ENCODE data around the gene KLRC1. TPM values are rescaled to one million over a fixed set of nuclear protein-coding genes. Genes with fewer than 3 reads are reported as not detected.
"Not testable (repeated sequence)": the region's sequence is repeated elsewhere in the genome, so short reads cannot be mapped to it uniquely, and the experiment has no call there.

KLRC1 gene
- total RNA-seq (2014; rRNA removed; shearing (Covaris generic)) = not detected in 2 replicates

DNA sequence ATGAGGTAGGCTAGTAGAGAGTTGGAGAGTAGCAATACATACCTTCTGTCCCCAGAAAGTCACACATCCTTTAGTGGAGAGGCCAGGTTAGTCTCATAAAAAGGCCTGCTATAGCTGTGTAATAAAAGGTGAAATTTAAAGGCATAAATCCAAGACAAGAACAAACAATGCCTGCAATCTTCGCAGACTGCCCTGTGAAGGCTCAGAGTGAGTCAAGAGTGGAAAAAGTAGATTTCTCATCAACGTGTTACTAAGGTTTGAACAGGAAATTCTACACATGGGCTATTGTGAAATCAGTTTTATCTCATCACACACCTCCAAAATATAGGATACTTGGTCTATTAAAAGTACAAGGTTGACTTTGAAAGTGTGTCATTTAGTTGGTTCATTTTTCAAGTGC lies at the start of gene KLRC1:
KLRC1 (minus strand) TSS at position 222 of the 400 bp plus-strand sequence. CDS start 2,221 bp downstream, outside the sequence.
- no peak for DNase-seq (ENCODE audit: low spot score)

DNA sequence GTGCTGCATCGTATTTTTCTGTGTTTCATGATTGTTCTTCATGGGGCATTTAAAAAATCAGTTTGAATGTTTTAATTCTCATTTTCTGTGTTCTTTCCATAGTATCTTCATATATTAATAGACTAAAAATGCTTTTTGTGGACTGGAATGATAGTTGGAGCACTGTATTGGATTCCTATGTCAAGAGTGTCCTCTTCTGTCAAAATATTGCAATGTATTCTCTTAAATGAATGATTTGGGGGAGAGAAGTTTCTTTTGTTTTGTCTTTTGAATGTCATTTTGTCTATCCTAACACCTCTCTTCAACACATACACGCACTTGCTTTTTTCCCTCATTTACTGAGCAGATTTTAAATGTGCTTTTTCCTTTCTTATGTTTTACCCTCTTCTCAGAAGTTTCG lies 47.9 kb upstream of the KLRC1 start:
- peak; percentile 20 for DNase-seq (ENCODE audit: low spot score)

DNA sequence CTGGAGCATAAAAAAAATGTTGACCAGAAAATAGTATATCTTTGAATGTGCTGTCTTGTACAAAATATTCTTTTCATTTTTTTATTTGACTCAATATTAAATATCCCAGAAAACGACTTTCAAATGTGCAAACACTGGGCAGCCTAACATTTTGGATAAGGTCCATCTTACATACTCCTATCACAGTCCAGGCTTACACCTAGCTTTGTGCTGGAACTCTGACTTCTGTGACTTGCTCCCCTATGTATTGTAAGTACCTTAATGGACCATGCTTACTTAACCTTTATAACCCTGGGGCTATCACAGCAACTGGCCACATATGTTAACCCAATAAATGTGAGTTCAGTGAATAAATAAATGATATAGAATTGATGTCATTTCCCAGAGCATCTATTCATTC lies 44.9 kb upstream of the KLRC1 start:
- DNase-seq (ENCODE audit: low spot score) = no peak

DNA sequence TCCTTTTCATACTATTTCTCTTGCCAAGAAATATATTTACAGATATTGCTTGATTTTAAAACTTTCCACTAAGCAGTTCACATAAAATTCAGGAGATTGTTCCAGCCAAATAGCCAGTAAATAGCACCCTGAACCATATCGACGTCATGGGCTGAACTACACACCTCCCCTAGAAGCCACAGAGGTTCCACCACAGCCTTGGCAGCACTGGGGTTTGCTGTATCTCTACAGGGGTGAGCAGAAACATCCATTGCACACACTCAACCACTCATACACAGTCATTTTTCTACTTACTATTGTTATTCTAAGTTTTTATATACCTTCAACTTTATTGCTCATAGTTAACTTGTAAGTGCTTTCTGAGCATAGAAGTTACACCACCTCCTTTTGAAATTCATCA lies 44.4 kb upstream of the KLRC1 start:
- peak; percentile 23 for DNase-seq (ENCODE audit: low spot score)

DNA sequence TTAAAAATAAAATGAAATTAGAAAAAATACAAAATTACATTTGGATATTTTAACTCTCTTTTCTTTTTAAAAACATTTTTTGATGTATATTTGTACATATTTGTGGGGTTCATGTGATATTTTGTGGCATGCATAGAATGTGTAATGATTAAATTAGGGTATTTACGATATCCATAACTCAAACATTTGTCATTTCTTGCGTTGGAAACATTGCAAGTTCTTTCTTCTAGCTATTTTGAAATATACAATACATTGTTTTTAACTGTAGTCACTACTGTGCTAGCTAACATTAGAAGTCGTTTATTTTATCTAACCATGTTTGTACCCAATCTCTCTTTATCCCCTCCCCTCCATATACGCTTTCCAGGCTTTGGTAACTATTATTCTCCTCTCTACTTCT lies 38.6 kb upstream of the KLRC1 start:
- no peak for DNase-seq (ENCODE audit: low spot score)

DNA sequence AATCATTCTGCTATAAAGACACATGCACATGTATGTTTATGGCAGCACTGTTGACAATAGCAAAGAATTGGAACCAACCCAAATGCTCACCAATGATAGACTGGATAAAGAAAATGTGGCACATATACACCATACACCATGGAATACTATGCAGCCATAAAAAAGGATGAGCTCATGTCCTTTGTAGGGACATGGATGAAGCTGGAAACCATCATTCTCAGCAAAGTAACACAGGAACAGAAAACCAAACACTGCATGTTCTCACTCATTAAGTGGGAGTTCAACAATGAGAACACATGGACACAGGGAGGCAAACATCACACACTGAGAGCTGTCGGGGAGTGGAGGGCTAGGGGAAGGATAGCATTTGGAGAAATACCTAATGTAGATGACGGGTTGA lies 34.2 kb upstream of the KLRC1 start:
- not testable (repeated sequence) for DNase-seq (ENCODE audit: low spot score)

DNA sequence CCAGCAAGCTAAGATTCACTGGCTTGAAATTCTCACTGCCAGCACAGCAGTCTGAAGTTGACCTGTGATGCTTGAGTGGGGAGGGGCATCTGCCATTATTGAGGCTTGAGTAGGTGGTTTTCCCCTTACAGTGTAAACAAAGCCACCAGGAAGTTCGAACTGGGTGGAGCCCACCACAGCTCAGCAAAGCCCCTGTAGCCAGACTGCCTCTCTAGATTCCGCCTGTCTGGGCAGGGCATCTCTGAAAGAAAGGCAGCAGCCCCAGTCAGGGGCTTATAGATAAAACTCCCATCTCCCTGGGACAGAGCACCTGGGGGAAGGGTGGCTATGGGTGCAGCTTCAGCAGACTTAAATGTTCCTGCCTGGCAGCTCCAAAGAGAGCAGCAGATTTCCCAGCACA lies 28.7 kb upstream of the KLRC1 start:
- not testable (repeated sequence) for DNase-seq (ENCODE audit: low spot score)

DNA sequence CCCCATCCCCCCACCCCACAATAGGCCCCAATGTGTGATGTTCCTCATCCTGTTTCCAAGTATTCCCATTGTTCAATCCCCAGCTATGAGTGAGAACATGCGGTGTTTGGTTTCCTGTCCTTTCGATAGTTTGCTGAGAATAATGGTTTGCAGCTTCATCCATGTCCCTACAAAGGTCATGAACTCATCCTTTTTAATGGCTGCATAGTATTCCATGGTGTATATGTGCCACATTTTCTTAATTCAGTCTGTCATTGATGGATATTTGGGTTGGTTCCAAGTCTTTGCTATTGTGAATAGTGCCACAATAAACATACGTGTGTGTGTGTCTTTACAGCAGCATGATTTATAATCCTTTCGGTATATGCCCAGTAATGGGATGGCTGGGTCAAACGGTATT lies 19.6 kb upstream of the KLRC1 start:
- not testable (repeated sequence) for DNase-seq (ENCODE audit: low spot score)

DNA sequence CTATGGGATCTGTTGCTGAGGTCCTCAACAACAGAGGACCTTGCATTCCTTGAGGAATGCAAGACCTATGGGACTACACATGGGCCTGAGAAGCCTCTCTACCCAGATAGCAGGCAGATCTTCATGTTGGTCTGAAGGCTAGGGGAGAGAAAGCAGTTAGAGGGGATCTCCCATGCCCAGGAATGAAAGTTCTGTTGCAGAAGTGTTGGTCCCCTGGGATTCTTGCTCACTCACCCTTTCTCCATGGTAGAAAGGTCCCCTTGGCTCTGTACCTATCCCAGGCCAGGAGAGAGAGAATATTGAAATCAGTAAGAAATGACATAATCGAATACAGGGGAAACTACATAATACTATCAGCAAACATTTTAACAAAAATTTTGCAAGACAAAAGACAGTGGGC lies 16.5 kb upstream of the KLRC1 start:
- DNase-seq (ENCODE audit: low spot score) = no peak

DNA sequence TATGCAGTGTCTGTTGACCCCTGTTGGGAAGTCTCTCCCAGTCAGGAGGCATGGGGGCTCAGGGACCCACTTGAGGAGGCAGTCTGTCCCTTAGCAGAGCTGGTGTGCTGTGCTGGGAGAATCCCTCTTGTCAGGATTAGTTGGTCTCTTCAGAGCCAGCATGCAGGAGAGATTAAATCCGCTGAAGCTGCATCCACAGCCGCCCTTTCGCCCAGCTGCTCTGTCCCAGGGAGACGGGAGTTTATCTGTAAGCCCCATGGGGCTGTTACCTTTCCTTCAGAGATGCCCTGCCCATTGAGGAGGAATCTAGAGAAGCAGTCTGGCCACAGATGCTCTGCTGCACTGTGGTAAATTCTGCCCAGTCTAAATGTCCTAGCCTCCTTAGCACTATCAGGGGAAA lies 13.1 kb upstream of the KLRC1 start:
- DNase-seq (ENCODE audit: low spot score) = no peak

DNA sequence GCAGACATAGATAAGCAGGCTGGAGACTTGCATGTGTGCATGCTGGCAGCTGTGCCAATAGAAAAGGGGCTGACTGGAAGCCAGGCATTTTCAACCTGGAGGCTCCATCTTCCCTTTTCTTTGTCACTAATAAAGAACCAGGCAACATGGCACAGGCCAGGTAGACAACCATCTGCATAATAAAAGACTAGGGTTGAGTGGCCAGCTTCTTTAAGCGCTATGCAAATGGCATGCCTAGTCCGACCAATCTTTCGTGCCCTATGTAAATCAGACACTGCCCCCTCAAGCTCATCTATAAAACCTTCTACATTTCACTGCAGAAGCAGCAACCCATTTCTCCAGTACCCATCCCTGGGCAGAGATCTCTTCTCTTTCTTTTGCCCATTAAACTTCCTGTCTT lies 4.6 kb upstream of the KLRC1 start:
- DNase-seq (ENCODE audit: low spot score) = no peak

DNA sequence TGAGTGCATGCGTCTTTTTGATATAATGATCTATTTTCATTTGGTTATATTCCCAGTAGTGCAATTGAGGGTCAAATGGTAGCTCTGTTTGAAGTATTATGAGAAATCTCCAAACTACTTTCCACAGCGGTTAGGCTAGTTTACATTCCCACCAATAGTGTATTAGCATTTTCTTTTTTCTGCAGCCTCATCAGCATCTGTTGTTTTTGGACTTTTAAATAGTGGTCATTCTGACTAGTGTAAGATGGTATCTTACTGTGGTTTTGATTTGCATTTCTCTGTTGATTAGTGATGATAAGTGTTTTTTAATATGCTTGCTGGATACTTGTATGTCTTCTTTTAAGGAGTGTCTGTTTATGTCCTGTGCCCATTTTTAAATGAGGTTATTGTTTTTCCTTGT lies 3.7 kb upstream of the KLRC1 start:
- DNase-seq (ENCODE audit: low spot score) = no peak

DNA sequence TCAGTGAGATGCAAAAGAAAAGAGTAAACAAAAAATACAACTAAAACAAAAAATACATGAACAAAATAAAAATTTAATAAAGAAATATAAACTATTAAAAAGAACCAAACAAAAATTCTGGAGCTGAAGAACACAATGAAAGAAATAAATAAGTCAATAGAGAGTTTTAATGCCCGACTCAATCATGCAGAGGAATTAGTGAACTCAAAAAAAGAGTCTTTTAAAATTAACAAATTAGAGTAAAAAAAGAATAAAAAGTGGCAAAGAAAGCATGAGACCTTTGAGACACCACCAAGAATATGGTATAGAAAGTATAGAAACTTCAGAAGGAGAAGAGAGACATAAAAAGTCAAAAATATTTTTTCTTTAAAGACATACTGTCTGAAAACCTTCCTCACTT lies 2.6 kb upstream of the KLRC1 start:
- DNase-seq (ENCODE audit: low spot score) = no peak

DNA sequence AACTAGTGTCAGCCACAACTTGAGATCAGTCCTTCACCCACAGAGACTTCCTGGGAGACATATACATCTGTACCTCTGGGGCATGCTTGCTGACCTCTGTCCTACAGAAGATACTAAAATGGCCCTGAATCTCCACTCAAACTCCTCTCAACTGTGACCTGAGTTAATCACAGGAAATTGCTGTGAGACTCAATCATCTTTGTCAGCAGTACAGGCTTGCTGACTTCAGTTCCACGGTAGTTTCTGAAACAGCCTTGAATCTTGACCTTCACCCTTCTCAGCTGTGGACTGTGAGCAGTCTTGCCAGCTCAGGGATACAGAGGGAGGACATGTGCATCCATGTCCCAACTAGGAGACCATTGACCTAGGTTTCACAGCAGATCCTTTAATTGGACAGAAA lies 1.4 kb upstream of the KLRC1 start:
- DNase-seq (ENCODE audit: low spot score) = no peak

DNA sequence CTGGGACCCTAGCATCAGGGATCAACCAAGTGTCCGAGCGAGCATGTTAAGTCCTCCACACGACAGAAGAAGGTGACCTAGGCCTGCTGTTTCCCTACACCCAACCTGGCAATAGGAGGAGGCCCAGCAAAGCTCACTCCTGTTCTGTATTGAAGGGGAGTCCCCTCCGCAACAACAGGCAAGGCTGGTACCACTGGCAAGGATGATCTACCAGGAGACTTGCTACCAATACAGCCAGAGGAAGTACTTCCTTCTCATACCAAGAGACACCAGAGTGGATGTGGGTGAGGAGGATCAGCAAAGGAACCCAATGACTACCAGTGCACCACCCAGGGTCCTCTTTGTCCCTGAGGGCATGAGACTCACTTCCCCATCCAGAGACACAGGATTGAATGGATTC lies 4.9 kb downstream of the KLRC1 start:
- DNase-seq (ENCODE audit: low spot score) = no peak

DNA sequence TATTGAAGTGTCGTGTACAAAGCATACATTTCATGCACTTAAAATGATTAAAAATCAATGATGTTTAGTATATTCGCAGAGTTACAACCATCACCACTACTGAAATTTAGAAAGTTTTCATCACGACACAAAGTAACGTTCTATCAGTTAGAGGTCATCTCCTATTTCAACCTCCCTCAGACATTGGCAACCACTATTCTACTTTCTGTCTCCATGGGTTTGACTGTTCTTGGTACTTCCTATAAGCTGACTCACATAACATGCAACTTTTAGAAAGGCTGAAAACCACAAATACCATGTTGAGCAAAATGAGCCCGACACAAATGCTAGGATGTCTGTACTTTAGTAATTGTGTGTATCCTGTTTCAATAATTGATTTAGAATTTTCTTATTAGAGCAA lies 7.1 kb downstream of the KLRC1 start:
- peak; percentile 33 for DNase-seq (ENCODE audit: low spot score)

DNA sequence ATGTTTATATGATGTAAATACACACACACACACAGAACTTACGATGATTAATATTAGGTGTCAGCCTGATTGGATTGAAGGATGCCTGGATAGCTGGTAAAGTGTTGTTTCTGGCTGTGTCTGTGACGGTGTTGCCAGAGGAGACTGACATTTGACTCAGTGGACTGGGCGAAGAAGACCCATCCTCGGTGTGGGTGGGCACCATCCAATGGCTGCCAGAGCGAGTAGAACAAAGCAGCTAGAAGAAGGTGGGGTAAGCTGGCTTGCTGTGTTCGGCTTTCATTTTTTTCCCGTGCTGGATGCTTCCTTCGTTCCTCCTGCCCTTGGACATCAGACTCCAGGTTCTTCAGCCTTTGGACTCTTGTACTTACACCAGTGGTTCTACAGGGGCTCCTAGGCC lies 12.0 kb downstream of the KLRC1 start:
- not testable (repeated sequence) for DNase-seq (ENCODE audit: low spot score)

DNA sequence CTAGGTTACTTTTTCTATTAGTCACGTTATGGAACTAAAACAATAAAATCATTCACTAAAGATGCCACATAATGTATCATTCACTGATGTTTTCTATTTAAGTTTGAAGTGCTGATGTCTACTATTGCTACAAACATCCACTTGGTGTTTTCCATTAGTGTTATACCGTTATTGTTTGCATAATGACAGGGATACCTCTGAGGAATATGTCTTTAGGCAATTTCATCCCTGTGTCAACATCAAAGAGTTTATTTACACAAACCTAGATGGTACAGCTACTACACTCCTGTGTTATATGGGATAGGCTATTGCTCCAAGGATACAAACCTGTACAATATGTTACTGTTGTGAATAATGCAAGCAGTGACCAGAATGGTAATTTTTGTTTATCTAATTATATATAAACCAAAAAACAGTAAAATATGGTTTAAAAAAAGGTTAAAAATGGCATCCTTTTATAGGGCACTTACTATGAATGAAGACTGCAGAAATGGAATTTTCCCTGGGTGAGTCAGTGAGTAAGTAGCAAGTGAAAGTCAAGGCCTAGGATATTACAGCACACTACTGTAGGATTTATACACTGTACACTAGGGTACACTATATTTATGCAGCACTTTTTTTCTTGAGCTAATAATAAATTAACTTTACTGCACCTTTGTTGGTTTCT lies 13.4 kb downstream of the KLRC1 start:
- DNase-seq (ENCODE audit: low spot score) = not testable (repeated sequence)

DNA sequence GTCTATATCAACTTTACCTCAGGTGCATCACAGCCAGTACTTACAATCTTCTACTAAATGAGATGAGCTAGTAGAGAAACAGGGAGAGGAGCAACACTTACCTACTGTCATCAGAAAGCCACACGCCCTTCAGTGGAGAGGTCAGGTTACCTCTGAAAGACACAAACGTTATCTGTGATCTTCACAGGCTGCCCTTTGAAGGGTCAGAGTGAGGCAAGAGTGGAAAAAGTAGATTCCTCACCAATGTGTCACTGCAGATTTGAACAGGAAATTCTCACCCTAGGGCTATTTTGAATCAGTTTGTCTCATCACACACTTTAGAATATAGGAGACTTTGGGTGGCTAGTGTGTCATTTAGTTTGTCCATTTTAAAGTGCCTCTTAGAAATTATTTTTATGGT lies 15.6 kb downstream of the KLRC1 start:
- DNase-seq (ENCODE audit: low spot score) = not testable (repeated sequence)

DNA sequence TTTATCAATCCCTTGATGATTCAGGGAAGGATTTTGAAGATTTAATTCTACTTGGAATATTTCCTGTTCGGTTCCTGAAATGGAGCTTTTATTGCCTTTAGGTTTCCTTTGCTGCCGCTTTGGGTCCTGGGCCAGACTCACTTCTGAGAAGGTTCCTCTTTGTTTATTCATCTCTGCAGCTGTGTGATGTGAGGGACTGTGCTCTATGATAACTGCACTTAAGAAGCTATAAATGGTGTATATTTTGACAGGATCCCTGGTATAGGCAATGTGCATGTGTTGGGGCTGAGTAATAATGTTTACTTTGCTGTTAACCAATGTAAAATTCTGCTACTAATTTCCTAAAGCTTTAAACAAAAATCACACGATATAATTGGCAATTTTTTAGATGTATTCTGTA lies 17.4 kb downstream of the KLRC1 start, which contains the start of gene KLRC2:
KLRC2 (minus strand) TSS at position 195 of the 400 bp plus-strand sequence; CDS start at position 171, 24 bp downstream.
- DNase-seq (ENCODE audit: low spot score) = peak; percentile 49

DNA sequence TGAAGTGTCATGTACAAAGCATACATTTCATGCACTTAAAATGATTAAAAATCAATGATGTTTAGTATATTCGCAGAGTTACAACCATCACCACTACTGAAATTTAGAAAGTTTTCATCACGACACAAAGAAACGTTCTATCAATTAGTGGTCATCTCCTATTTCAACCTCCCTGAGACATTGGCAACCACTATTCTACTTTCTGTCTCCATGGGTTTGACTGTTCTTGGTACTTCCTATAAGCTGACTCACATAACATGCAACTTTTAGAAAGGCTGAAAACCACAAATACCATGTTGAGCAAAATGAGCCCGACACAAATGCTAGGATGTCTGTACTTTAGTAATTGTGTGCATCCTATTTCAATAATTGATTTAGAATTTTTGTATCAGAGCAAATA lies 22.6 kb downstream of the KLRC1 start:
- DNase-seq (ENCODE audit: low spot score) = not testable (repeated sequence)

DNA sequence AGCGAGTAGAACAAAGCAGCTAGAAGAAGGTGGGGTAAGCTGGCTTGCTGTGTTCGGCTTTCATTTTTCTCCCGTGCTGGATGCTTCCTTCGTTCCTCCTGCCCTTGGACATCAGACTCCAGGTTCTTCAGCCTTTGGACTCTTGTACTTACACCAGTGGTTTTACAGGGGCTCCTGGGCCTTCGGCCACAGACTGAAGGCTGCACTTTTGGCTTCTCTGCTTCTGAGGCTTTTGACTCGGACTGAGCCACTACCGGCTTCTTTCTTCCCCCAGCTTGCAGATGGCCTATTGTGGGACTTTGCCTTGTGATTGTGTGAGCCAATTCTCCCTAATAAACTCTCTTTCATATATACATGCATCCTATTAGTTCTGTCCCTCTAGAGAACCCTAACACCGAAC lies 27.2 kb downstream of the KLRC1 start:
- not testable (repeated sequence) for DNase-seq (ENCODE audit: low spot score)

DNA sequence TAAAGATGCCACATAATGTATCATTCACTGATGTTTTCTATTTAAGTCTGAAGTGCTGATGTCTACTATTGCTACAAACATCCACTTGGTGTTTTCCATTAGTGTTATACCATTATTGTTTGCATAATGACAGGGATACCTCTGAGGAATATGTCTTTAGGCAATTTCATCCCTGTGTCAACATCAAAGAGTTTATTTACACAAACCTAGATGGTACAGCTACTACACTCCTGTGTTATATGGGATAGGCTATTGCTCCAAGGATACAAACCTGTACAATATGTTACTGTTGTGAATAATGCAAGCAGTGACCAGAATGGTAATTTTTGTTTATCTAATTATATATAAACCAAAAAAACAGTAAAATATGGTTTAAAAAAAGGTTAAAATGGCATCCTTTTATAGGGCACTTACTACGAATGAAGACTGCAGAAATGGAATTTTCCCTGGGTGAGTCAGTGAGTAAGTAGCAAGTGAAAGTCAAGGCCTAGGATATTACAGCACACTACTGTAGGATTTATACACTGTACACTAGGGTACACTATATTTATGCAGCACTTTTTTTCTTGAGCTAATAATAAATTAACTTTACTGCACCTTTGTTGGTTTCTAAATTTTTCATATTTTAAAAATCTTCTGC lies 28.8 kb downstream of the KLRC1 start:
- not testable (repeated sequence) for DNase-seq (ENCODE audit: low spot score)

DNA sequence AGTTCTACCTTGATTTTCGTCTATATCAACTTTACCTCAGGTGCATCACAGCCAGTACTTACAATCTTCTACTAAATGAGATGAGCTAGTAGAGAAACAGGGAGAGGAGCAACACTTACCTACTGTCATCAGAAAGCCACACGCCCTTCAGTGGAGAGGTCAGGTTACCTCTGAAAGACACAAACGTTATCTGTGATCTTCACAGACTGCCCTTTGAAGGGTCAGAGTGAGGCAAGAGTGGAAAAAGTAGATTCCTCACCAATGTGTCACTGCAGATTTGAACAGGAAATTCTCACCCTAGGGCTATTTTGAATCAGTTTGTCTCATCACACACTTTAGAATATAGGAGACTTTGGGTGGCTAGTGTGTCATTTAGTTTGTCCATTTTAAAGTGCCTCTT lies 31.0 kb downstream of the KLRC1 start:
- not testable (repeated sequence) for DNase-seq (ENCODE audit: low spot score)

Data from H4 (cell line).